HK-2 (cell line): ENCODE data around the gene AKT2.
"Not testable (repeated sequence)": the region's sequence is repeated elsewhere in the genome, so short reads cannot be mapped to it uniquely, and the experiment has no call there.

Experiments
- DNase-seq: peaks from one replicate; pipeline ENCODE4 v3.0.0-alpha.2; 2018; ENCODE audit not compliant: unreplicated experiment

Gene AKT2

GRCh38 chr19:40219029-40219428 is 66.1 kb downstream of the AKT2 start:
- not testable (repeated sequence) for DNase-seq

GRCh38 chr19:40217934-40218890 is 66.9 kb downstream of the AKT2 start, which contains the start of gene TTC9B:
Gene TTC9B (minus strand): TSS chr19:40218384. CDS start chr19:40218381, 3 bp downstream.
- no peak for DNase-seq

DNA sequence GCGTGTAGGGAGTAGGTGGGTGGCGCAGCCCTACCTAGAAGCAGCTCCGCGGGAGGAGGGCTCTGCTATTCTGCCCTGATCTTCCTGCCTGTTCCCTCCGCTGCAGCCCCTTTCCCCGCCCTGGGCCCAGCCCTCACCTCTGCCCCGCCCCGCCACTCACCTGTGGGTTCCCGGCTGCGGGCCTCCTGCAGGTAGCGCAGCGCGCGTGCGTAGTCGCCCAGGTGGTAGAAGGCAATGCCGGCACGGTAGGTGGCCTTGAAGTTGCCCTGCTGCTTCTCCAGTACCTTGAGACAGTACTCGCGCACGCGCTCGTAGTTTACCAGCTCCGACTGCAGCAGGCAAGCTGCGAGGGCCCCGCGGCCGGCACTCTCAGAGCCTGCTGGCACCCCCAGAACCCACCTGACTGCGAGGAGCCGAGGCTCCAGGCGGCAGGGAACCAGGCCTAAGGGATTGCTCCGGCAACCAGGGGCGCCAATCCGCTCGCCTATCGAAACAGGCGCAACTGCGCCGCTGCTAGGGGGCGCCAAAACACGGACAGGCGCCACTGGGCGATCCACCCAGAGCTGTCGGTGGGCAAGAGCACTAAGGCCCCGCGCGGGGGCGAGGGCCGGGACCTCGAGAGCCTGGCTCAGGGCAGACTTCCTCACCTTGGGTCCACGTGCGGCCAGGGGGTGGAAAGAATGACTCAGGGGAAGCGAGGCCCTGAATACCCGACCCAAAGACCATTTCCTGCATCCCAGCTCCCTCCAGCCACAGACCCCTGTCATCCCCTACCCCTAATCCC is 67.9 kb downstream of the AKT2 start:
- DNase-seq: no peak

- DNase-seq: no peak
These were observed 68.4 kb downstream of the AKT2 start for GRCh38 chr19:40216777-40217026.

GRCh38 chr19:40216013-40216776 is 69.0 kb downstream of the AKT2 start:
- no peak for DNase-seq

DNA sequence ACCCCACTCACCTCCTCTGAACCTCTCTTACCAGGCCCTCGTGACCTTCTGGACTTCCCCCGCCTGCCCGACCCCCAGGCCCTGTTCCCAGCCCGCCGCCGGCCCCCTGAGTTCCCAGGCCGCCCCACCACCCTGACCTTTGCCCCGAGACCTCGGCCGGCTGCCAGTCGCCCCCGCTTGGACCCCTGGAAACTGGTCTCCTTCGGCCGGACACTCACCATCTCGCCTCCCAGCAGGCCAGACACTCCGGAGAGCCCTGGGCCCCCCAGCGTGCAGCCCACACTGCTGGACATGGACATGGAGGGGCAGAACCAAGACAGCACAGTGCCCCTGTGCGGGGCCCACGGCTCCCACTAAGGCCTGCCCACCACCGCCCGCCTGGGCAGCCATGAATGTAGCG is 70.2 kb downstream of the AKT2 start:
- DNase-seq: no peak

GRCh38 chr19:40213882-40214570 is 71.1 kb downstream of the AKT2 start:
- no peak for DNase-seq

DNA sequence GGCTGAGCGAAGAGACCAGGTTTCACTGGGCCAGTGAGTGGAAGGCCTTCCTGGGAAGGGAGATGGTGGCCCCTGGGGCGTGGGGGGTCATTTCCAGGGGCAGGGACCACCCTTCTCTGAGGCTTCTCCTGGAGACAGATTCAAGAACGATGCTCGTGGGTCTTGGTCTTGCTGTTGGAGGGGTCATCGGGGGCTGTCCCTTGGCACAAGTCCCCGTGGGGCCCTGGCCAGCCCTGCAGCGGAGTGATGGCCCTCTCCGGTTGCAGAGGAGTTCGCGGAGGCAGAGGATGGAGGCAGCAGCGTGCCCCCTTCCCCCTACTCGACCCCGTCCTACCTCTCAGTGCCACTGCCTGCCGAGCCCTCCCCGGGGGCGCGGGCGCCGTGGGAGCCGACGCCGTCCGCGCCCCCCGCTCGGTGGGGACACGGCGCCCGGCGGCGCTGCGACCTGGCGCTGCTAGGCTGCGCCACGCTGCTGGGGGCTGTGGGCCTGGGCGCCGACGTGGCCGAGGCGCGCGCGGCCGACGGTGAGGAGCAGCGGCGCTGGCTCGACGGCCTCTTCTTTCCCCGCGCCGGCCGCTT is 71.8 kb downstream of the AKT2 start:
- DNase-seq: no peak

DNA sequence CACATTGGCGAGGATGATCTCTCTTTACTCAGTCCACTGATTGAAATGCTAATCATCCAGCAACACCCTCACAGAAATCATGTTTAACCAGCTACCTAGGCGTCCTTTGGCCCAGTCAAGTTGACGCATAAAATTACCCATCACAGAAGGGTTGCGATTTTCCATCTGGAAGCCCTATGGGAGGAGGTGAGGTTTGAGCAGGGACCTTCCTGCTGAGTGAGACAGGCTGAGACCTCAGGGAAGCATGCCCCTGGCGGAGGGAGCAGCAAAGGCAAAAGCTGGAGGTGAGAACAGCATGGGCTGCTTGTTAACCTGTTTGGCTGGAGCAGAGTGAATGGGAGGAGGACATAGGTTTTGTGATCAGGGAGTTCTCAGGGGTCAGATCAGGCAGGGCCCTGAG is 74.3 kb downstream of the AKT2 start:
- no peak for DNase-seq

DNA sequence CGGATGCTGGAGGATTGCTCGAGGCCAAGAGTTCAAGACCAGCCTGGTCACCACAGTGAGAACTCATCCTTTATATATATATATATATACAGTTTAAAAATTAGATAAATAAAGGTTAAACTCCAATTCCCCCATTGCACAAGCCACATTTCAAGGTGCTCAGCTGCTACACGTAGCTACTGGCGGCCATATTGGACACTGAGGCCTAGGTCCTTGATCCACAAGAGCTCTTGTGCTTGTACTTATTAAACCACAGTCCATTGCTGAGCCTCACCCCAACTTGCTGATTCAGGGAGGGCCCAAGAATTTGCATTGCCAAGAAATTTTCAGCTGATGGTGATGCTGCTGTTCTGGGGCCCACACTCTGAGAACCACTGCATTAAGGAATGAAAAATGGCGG is 76.5 kb downstream of the AKT2 start:
- DNase-seq: no peak

DNA sequence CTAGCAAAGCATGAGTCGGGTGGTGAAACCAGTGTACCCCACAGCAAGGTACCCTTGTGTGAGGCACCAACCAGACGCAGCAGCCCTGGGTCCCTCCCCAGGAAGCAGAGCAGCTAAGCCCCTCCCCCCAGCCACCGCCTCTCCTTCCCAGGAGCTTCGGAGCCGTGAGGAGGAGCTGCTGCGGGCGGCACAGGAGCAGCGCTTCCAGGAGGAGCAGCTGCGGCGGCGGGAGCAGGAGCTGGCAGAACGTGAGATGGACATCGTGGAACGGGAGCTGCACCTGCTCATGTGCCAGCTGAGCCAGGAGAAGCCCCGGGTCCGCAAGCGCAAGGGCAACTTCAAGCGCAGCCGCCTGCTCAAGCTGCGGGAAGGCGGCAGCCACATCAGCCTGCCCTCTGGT is 79.4 kb downstream of the AKT2 start:
- DNase-seq: no peak

- DNase-seq: no peak
These were observed 80.8 kb downstream of the AKT2 start for GRCh38 chr19:40204381-40204780.

- DNase-seq: peak; percentile 47
These were observed 84.6 kb downstream of the AKT2 start for GRCh38 chr19:40200341-40201099.

DNA sequence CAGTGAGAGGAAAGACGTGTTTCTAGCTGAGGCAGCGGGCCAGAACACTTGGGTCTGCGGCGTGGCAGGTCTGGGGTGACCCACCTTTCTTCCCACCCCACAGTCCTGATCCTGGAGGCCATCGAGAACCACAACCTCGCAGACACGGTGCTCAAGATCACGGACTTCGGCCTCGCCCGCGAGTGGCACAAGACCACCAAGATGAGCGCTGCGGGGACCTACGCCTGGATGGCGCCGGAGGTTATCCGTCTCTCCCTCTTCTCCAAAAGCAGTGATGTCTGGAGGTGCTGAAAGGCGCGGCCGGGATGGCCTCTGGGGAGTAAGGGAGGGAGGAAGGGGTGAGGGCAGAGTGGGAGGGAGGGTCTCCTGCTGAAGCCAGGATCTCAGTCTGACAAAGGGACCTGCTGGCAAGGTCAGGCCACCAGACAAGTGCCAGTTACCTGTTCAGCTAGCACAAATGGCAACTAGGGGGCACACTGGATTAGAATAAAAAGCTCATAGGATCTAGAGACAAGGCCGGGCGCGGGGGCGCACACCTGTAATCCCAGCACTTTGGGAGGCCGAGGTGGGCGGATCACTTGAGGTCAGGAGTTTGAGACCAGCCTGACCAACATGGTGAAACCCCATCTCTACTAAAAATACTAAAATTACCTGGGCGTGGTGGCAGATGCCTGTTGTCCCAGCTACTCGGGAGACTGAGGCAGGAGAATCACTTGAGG is 86.7 kb downstream of the AKT2 start:
- DNase-seq: no peak

DNA sequence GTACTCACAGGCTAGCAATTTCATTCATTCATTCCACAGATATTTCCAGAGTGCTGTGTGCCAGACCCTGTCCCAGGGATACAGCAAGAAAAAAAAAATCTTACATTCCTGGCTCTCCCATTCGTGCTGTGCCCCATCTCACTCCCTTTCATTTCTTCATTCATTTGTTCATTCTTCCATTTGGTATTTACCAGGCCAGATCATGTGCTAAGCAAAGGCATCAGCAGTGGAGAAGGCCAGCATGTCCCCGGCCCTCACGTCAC is 91.6 kb downstream of the AKT2 start:
- no peak for DNase-seq

DNA sequence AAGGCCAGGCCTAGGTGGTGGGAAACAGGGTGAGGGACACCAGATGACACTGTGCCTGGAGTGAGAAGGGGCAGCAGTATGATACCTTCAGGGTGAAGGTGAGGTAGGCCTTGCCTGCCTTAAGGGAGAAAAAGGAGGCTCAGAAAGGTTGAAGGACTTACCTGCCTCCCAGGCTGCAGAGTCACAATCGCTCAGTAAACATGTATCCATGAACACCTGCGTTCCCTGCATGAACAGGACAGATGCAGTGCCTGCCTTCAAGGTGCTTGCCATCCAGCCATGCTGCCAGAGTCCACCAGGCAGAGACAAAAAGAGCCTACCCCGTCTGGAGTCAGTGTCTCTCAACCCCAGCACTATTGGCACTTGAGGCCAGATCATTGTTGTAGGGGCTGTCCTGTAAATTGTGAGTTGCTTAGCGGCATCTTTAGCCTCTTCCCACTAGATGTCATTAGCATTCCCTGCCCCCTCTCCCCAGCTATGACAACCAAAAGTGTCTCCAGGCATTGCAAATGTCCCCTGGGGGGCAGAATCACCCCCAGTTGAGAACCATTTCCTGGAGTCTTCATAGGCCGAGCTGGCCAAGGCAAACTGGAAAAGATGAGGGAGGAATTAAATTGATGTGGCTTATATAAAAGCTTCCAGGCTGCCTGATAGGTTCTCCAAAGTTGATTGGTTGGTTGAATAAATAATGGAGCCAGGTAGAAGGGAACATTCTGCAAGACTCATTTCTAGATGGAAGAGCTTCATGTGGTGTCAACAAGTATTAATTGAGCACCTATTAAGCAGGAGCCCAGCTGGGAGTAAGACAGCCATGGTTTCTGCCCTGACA is 92.2 kb downstream of the AKT2 start:
- DNase-seq: no peak

- DNase-seq: peak; percentile 46
These were observed 93.1 kb downstream of the AKT2 start for GRCh38 chr19:40191836-40192646.
